Dermis microvascular lymphatic vessel endothelial cell (primary cell): ENCODE data around the gene PTH2R. TPM values are rescaled to one million over a fixed set of nuclear protein-coding genes. Genes with fewer than 3 reads are reported as not detected.

Experiments
- DNase-seq, 2 donors: peaks; one replicate each; pipeline versions ENCODE4 v3.0.0 to v3.0.0-alpha.2; 2010; ENCODE audit warnings: low read depth in 2 of 2
- total RNA-seq: library from RNA; depleted of rRNA; stranded (reverse); fragments of >200 nt; gene quantifications from 2 replicates; pipeline ENCODE4 v1.2.1, GENCODE V29; 2014

PTH2R gene
- total RNA-seq, 1 donor from 2014 or later, result under 0.01 TPM

- DNase-seq, result no peak
Observed at GRCh38 chr2:208542465-208543041, 136.0 kb downstream of the PTH2R start.

Other genes starting within 250 kb of the PTH2R start
- gene CRYGA, start 243.2 kb upstream of the PTH2R start, total RNA-seq, result not detected in 2 replicates
- gene C2orf80, start 216.8 kb upstream of the PTH2R start, total RNA-seq, result not detected in 2 replicates
- gene IDH1, start 151.7 kb upstream of the PTH2R start, total RNA-seq, result 65.1 and 118 TPM in 2 replicates
- gene PIKFYVE, start 140.5 kb upstream of the PTH2R start, total RNA-seq, result 19.3 and 24.5 TPM in 2 replicates